Hematopoietic multipotent progenitor cell treated with erythropoietin and hydrocortisone succinate and interleukin-3 and kit ligand, for 4 days (in vitro differentiated cells): ENCODE results near the gene NFASC.

Experiments
- DNase-seq: peaks from one replicate; pipeline ENCODE4 v3.0.0-alpha.2; 2015

The NFASC gene

GRCh38 chr1:205068457-205069040 is 197.9 kb downstream of the NFASC start:
- no peak for DNase-seq

GRCh38 chr1:205069371-205070125 is 198.9 kb downstream of the NFASC start:
- no peak for DNase-seq

- no peak for DNase-seq
Measured at GRCh38 chr1:205071028-205071409, 200.4 kb downstream of the NFASC start.

GRCh38 chr1:205071801-205072200 is 201.1 kb downstream of the NFASC start:
- no peak for DNase-seq

- no peak for DNase-seq
Measured at GRCh38 chr1:205072286-205072685, 201.6 kb downstream of the NFASC start.
